Fibroblast of the aortic adventitia (primary cell): ENCODE results near the gene UVRAG. TPM values are rescaled to one million over a fixed set of nuclear protein-coding genes. Genes with fewer than 3 reads are reported as not detected.
A peak's percentile ranks its signal among the peaks of the same experiment; 100 is the strongest.

Experiments
- DNase-seq: peaks from one replicate; pipeline ENCODE4 v3.0.0-alpha.2; 2010; ENCODE audit warnings: low read depth
- H3K4me3 ChIP-seq: 2 replicates; pipeline ENCODE4 v1.5.1; 2011; ENCODE audit warnings: low read depth, mild to moderate bottlenecking, control low read depth, low read length, moderate library complexity
- CTCF ChIP-seq: IDR thresholded peaks from 2 replicates; pipeline ENCODE4 v1.5.1; 2011; ENCODE audit warnings: mild to moderate bottlenecking, low read length, control low read depth, inconsistent platforms; ENCODE audit not compliant: insufficient read depth
- total RNA-seq: library from RNA; depleted of rRNA; stranded (reverse); fragments of >200 nt; gene quantifications from 2 replicates; pipeline ENCODE4 v1.2.3, GENCODE V29; 2012; ENCODE audit warnings: low replicate concordance

UVRAG gene
- total RNA-seq, 1 donor, result 21.6 TPM

GRCh38 chr11:76030968-76031590 lies 216.1 kb downstream of the UVRAG start:
- H3K4me3 ChIP-seq, result no peak overlapping the region
- DNase-seq, result peak; percentile 68
- no peak for TF ChIP-seq CTCF

- no peak for TF ChIP-seq CTCF
- no peak overlapping the region for H3K4me3 ChIP-seq
- DNase-seq, result no peak
Measured at GRCh38 chr11:76033699-76034098, 218.7 kb downstream of the UVRAG start.

- DNase-seq, result peak; percentile 33
- no peak for TF ChIP-seq CTCF
- no peak overlapping the region for H3K4me3 ChIP-seq
Measured at GRCh38 chr11:76035020-76035419, 220.0 kb downstream of the UVRAG start.

- no peak for DNase-seq
- H3K4me3 ChIP-seq, result no peak overlapping the region
- TF ChIP-seq CTCF, result no peak
Measured at GRCh38 chr11:76038608-76039007, 223.6 kb downstream of the UVRAG start.

- TF ChIP-seq CTCF, result no peak
- no peak for DNase-seq
- H3K4me3 ChIP-seq, result no peak overlapping the region
Measured at GRCh38 chr11:76041208-76041607, 226.2 kb downstream of the UVRAG start.

GRCh38 chr11:76044750-76045320 lies 229.8 kb downstream of the UVRAG start:
- TF ChIP-seq CTCF, result no peak
- no peak overlapping the region for H3K4me3 ChIP-seq
- DNase-seq, result no peak

GRCh38 chr11:76047231-76047630 lies 232.2 kb downstream of the UVRAG start:
- no peak overlapping the region for H3K4me3 ChIP-seq
- DNase-seq, result peak; percentile 10
- no peak for TF ChIP-seq CTCF
